ENCODE measurements around the gene PCDHGA5. TPM values are rescaled to one million over a fixed set of nuclear protein-coding genes. Genes with fewer than 3 reads are reported as not detected.
A peak's percentile ranks its signal among the peaks of the same experiment; 100 is the strongest.
"Not testable (repeated sequence)": the region's sequence is repeated elsewhere in the genome, so short reads cannot be mapped to it uniquely, and the experiment has no call there.

PCDHGA5 gene
- polyA plus RNA-seq, 3 donors, result not detected

DNA sequence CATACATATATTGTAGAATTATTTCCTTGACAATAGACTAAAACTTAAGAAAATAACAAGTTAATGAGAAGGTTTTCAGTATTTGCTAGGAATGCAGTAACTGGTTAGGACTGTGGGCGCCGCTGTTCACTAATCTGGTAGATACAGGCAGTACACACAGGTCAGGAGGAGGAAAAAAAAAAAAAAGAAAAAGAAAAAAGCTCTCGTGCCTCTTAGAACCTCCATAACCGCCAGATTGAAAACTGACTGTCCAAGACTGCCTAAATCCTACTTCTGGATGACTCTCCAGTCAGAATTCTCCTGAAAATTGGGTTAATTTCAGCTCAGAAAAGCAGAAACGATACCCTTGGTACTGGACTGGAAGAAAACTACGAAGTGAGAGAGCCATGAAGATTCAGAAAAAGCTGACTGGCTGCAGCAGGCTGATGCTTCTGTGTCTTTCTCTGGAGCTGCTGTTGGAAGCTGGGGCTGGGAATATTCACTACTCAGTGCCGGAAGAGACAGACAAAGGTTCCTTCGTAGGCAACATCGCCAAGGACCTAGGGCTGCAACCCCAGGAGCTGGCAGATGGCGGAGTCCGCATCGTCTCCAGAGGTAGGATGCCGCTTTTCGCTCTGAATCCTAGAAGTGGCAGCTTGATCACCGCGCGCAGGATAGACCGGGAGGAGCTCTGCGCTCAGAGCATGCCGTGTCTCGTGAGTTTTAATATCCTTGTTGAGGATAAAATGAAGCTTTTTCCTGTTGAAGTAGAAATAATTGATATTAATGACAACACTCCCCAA is 33.5 kb upstream of the PCDHGA5 start, which contains the start of gene PCDHGA1:
TSS of gene PCDHGA1 (plus strand) at position 216 of the 782 bp plus-strand sequence.
- H3K9me3 ChIP-seq (replicated peaks in 1 of 2; ENCODE audit: control insufficient read depth in 1 of 2, insufficient read depth in 1 of 2, low read length in 2 of 2), result peaks cover 48 to 63% of the 10 kb centered on the region in 2 donors
- DNase-seq, result no peak
- H3K4me2 ChIP-seq (replicated peaks; ENCODE audit: extremely low read depth, low read length, poor library complexity, severe bottlenecking), result no peak within 1 kb of the TSS

DNA sequence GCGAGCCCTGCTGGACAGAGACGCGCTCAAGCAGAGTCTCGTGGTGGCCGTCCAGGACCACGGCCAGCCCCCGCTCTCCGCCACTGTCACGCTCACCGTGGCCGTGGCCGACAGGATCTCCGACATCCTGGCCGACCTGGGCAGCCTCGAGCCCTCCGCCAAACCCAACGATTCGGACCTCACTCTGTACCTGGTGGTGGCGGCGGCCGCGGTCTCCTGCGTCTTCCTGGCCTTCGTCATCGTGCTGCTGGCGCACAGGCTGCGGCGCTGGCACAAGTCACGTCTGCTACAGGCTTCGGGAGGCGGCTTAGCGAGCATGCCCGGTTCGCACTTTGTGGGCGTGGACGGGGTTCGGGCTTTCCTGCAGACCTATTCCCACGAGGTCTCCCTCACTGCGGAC is 31.4 kb upstream of the PCDHGA5 start:
- intact Hi-C loops (cut with micrococcal nuclease); H2AFZ ChIP-seq (ENCODE audit: insufficient read depth, low read depth, low read length, poor library complexity, severe bottlenecking): not testable (repeated sequence)
- H3K9me3 Mint-ChIP-seq, result peaks cover 15 to 80% (median 52%) of the 10 kb centered on the region in 7 donors

More for the DNA sequence above, 33.5 kb upstream of the PCDHGA5 start, which contains the start of gene PCDHGA1:
- peaks cover 49 to 82% of the 10 kb centered on the region in 2 donors for H3K27me3 ChIP-seq (ENCODE audit: control insufficient read depth in 2 of 2, insufficient read depth in 2 of 2, low read length in 2 of 2)
- H3K4me1 ChIP-seq (ENCODE audit: control insufficient read depth in 1 of 2, insufficient read depth in 2 of 2, low read length in 2 of 2), result no peaks in the 10 kb centered on the region
- H2AFZ ChIP-seq (ENCODE audit: insufficient read depth, low read depth, low read length, poor library complexity, severe bottlenecking), result peak within 1 kb of the TSS; percentile 6
- Mint-ChIP-seq H3K27ac (no peak within 1 kb of the TSS), H3K9me3 (peaks cover 19 to 78% (median 66%) of the 10 kb centered on the region in 7 donors), H3K27me3 (ENCODE audit: low read depth in 3 of 3) (peaks cover 30 to 75% (median 63%) of the 10 kb centered on the region in 3 donors), H3K4me3 (peak within 1 kb of the TSS in 1 of 2 donors; percentile 51), H3K36me3 (peaks cover 0 to 3% of the 10 kb centered on the region in 2 donors), H3K4me1 (peaks cover 5% of the 10 kb centered on the region)
- no peak within 1 kb of the TSS for H3K9ac ChIP-seq (ENCODE audit: insufficient read depth, low read length, poor library complexity, severe bottlenecking)
- H4K20me1 ChIP-seq (ENCODE audit: insufficient read depth, low read length), result no peaks in the 10 kb centered on the region
- H3K4me3 ChIP-seq (replicated peaks in 1 of 3; ENCODE audit: low read depth in 2 of 3, low read length in 3 of 3), result no peak within 1 kb of the TSS
- 23% methylated on average over 14 of the region's 21 CpGs for WGBS (ENCODE audit: insufficient coverage)
- no peak within 1 kb of the TSS for H3K27ac ChIP-seq (ENCODE audit: low read depth in 1 of 2, low read length in 2 of 2)
- TF ChIP-seq, protein P1, sequence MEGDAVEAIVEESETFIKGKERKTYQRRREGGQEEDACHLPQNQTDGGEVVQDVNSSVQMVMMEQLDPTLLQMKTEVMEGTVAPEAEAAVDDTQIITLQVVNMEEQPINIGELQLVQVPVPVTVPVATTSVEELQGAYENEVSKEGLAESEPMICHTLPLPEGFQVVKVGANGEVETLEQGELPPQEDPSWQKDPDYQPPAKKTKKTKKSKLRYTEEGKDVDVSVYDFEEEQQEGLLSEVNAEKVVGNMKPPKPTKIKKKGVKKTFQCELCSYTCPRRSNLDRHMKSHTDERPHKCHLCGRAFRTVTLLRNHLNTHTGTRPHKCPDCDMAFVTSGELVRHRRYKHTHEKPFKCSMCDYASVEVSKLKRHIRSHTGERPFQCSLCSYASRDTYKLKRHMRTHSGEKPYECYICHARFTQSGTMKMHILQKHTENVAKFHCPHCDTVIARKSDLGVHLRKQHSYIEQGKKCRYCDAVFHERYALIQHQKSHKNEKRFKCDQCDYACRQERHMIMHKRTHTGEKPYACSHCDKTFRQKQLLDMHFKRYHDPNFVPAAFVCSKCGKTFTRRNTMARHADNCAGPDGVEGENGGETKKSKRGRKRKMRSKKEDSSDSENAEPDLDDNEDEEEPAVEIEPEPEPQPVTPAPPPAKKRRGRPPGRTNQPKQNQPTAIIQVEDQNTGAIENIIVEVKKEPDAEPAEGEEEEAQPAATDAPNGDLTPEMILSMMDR (IDR thresholded peaks at IDR 0.05), result peak; percentile 51
- intact Hi-C loops (cut with micrococcal nuclease), result no loop called here
- no peaks in the 10 kb centered on the region for H3K36me3 ChIP-seq (replicated peaks in 1 of 2; ENCODE audit: control insufficient read depth in 1 of 2, insufficient read depth in 2 of 2, low read length in 2 of 2)
- no peaks in the 10 kb centered on the region for H3K79me2 ChIP-seq (ENCODE audit: insufficient read depth, low read length)

More for the DNA sequence above, 31.4 kb upstream of the PCDHGA5 start:
- peak overlapping the region in 1 of 2 donors; percentile 62 for H3K4me3 Mint-ChIP-seq
- H3K9me3 ChIP-seq (replicated peaks in 1 of 2; ENCODE audit: control insufficient read depth in 1 of 2, insufficient read depth in 1 of 2, low read length in 2 of 2), result peaks cover 33 to 57% of the 10 kb centered on the region in 2 donors
- peaks cover 38 to 84% of the 10 kb centered on the region in 2 donors for H3K27me3 ChIP-seq (ENCODE audit: control insufficient read depth in 2 of 2, insufficient read depth in 2 of 2, low read length in 2 of 2)
- WGBS (ENCODE audit: insufficient coverage), result 42% methylated on average over 29 of the region's 39 CpGs
- not testable (repeated sequence) for H3K9ac ChIP-seq (ENCODE audit: insufficient read depth, low read length, poor library complexity, severe bottlenecking); H3K4me3 ChIP-seq (replicated peaks in 1 of 3; ENCODE audit: low read depth in 2 of 3, low read length in 3 of 3); H3K4me2 ChIP-seq (replicated peaks; ENCODE audit: extremely low read depth, low read length, poor library complexity, severe bottlenecking); H4K20me1 ChIP-seq (ENCODE audit: insufficient read depth, low read length); DNase-seq; H3K4me1 Mint-ChIP-seq; H3K27ac ChIP-seq (ENCODE audit: low read depth in 1 of 2, low read length in 2 of 2); H3K4me1 ChIP-seq (ENCODE audit: control insufficient read depth in 1 of 2, insufficient read depth in 2 of 2, low read length in 2 of 2); H3K79me2 ChIP-seq (ENCODE audit: insufficient read depth, low read length); H3K27ac Mint-ChIP-seq; H3K36me3 ChIP-seq (replicated peaks in 1 of 2; ENCODE audit: control insufficient read depth in 1 of 2, insufficient read depth in 2 of 2, low read length in 2 of 2); H3K36me3 Mint-ChIP-seq
- H3K27me3 Mint-ChIP-seq (ENCODE audit: low read depth in 3 of 3), result peaks cover 28 to 79% (median 62%) of the 10 kb centered on the region in 3 donors
